Cardiac fibroblast (primary cell): Measurements from ENCODE around the gene MAB21L3.
A peak's percentile ranks its signal among the peaks of the same experiment; 100 is the strongest.

Experiments
- DNase-seq, 2 donors: peaks; one replicate each; pipeline versions ENCODE4 v3.0.0 to v3.0.0-alpha.2; 2010; ENCODE audit warnings: low read depth in 2 of 2
- H3K4me3 ChIP-seq, 2 donors: replicated peaks in 1 of 2; 1 replicate in 1 of 2; 2 replicates in 1 of 2; pipeline ENCODE4 v1.5.1; 2011; ENCODE audit warnings: low read depth in 2 of 2, low read length in 2 of 2, mild to moderate bottlenecking in 2 of 2, moderate library complexity in 1 of 2
- CTCF ChIP-seq: IDR thresholded peaks from one replicate; pipeline ENCODE4 v1.5.1; 2011; ENCODE audit warnings: low read depth, mild to moderate bottlenecking, low read length, inconsistent platforms

The MAB21L3 gene

GRCh38 chr1:116110567-116111523, at the start of gene MAB21L3:
Gene MAB21L3 (plus strand): TSS chr1:116111399. CDS start chr1:116112616, 1,217 bp downstream.
- no peak for TF ChIP-seq CTCF
- H3K4me3 ChIP-seq = no peak within 1 kb of the TSS

DNA sequence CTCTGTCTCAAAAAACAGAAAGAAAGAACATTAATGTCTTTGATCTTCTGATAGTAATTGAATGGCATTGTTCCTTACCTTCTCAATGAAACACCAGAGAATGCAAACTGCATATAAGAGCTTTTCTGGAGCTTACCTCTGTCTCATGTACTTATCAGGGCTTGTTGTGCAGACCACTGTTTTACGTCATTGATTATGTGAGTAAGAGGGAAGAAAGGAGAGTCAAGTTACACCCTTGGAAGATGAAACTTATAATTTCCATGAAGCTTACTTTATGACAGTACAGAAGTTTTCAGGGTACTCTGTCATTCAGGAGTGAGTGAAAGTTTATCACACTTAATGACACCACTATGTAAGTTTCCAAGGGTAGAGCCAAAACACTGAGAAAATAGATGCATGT, 49.0 kb upstream of the MAB21L3 start:
- no peak overlapping the region for H3K4me3 ChIP-seq
- no peak for TF ChIP-seq CTCF
- DNase-seq = no peak

More at GRCh38 chr1:116110567-116111523, at the start of gene MAB21L3:
- DNase-seq = no peak

GRCh38 chr1:116064616-116065015, 46.6 kb upstream of the MAB21L3 start:
- H3K4me3 ChIP-seq = no peak overlapping the region
- TF ChIP-seq CTCF = no peak
- DNase-seq = peak; percentile 44 to 66

- H3K4me3 ChIP-seq = no peak overlapping the region
- TF ChIP-seq CTCF = no peak
- DNase-seq = peak; percentile 63 to 84
Measured at GRCh38 chr1:116066868-116067565, 44.2 kb upstream of the MAB21L3 start.

DNA sequence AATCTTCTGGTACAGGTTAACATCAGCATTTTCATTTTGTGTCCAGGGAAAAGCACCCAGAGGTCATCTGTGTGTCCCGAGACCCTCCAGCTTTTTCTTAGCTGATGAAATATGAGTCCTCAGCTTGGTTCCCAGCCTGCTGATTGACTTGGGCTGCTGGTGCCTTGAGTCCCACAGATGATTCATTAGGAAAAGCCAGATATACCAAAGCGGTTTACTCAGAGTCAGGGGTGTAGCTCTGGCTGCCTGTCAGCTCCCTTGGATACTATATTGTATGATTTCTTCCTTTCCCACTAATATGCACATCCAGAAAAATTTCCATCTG, 43.7 kb upstream of the MAB21L3 start:
- no peak overlapping the region for H3K4me3 ChIP-seq
- DNase-seq = peak; percentile 75 to 88
- no peak for TF ChIP-seq CTCF

GRCh38 chr1:116075575-116075974, 35.6 kb upstream of the MAB21L3 start:
- no peak for TF ChIP-seq CTCF
- no peak for DNase-seq
- H3K4me3 ChIP-seq = no peak overlapping the region
